HG03159 (cell line): Measurements from ENCODE around the gene ZBED1.
"Not testable (repeated sequence)": the region's sequence is repeated elsewhere in the genome, so short reads cannot be mapped to it uniquely, and the experiment has no call there.

ENCODE experiments used
- ATAC-seq: cut with Tn5 transposase; IDR thresholded peaks from one replicate; pipeline ENCODE4 v1.9.1; 2021; ENCODE audit warnings: mild to moderate bottlenecking, moderate library complexity; ENCODE audit not compliant: unreplicated experiment

The ZBED1 gene

DNA sequence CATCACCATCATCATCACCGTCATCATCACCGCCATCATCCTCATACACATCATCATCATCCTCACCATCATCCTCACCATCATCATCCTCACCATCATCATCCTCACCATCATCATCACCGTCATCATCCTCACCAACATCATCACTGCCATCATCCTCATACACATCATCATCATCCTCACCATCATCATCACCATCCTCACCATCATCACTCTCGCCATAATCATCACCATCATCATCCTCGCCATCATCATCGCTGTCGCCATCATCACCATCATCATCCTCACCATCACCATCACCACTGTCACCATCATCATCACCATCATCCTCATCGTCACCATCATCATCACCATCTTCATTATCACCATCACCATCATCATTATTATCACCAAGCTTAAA, 19.8 kb upstream of the ZBED1 start:
- ATAC-seq = no peak

DNA sequence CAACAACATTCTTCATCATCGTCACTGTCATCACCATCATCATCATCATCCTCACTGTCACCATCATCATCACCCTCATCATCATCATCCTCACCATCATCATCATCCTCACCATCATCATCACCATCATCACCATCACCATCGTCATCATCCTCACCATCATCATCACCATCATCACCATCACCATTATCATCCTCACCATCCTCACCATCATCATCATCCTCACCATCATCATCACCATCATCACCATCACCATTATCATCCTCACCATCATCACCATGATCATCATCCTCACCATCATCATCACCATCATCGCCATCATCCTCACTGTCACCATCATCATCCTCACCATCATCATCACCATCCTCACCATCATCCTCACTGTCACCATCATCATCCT, 18.9 kb upstream of the ZBED1 start:
- not testable (repeated sequence) for ATAC-seq

GRCh38 chrX:2517055-2517454, 16.3 kb upstream of the ZBED1 start:
- ATAC-seq = peak; percentile 4

- peak; percentile 46 for ATAC-seq
These were observed 15.8 kb upstream of the ZBED1 start for GRCh38 chrX:2516623-2517022.

- ATAC-seq = no peak
These were observed 13.4 kb upstream of the ZBED1 start for GRCh38 chrX:2514131-2514530.

DNA sequence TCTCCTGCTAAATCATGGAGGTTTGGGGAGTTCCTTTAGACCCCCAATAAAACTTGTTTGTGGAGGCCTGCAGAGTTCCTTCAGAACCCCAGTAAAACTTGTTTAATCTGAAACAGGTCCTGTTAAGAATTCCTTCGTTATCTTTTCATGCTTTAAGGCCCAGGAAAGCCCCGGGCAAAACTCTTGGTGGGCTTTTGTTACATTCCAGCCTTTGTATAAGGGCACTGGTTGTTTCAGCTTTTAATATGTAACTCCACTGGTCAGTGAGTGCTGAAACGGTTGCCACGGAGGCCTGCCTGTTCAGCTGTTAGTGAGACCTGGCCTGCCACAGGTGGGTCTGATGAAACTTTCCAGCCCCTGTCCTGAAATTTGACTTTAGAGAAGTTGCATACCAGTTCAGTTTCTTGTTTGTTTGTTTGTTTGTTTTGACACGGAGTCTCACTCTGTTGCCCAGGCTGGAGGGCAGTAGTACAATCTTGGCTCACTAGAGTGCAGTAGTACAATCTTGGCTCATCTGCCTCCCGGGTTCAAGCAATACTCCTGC, 12.4 kb upstream of the ZBED1 start:
- no peak for ATAC-seq

DNA sequence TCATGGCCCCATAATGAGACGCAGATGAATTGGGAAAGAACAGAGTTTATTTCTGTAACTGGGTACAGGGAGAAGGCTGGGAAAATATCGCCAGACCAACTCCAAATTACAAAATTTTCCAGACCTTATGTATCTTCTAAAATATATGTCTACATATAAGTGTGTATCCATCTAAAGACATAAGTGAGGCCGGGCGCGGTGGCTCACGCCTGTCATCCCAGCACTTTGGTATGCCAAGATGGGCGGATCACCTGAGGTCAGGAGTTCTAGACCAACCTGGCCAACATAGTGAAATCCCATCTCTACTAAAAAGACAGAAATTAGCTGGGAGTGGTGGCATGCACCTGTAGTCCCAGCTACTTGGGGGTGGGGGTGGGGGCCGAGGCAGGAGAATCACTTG, 11.7 kb upstream of the ZBED1 start:
- ATAC-seq = no peak

DNA sequence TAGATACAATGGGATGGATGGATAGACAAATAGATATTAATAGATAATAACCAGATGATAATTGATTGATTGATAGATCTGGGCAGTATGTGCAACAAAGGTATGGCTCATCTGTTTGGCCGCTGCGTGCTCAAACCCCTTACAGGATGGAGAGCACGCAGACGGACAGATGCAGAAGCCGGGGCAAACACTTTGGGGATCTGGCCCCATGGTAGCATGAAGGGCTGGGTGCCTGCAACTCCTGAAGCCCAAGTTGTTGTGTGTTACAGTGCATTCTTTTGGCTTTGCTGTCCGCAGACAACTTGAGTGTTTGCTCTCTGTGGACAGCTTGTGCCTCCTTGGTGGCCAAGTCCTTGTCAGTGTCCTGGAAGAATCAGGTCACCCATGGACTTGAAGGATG, 10.6 kb upstream of the ZBED1 start:
- ATAC-seq = no peak

- no peak for ATAC-seq
These were observed 8.0 kb upstream of the ZBED1 start for GRCh38 chrX:2508648-2509335.

DNA sequence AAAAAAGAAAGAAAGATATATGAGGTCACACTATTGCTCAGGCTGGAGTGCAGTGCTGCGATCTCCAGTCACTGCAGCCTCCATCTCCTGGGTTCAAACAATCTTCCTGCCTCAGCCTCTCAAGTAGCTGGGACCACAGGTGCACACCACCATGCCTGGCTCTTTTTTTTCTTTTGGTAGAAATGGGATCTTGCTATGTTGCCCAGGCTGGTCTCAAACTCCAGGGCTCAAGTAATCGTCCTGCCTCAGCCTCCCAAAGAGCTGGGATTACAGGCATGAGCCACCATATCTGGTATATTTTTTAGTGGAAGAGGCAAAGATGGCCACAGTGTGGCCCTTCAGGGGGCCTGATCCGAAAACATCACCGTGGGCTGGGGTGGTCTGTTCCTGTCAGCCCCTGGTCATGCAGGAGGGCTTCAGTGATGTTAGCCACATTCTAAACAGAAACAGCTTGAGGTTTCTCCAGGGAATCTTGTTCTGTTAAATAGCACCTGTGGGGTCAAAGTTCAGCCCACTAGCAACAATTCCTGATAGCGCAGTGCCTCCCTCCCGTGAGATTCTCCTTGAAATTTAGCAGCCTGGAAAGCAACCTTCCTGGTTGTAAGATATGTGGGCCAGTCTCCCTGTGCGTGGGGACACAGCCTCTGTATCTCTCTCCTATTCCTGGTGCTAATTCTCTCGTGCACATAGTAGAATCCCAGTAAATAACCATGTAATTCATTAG, 7.3 kb upstream of the ZBED1 start:
- ATAC-seq = no peak

DNA sequence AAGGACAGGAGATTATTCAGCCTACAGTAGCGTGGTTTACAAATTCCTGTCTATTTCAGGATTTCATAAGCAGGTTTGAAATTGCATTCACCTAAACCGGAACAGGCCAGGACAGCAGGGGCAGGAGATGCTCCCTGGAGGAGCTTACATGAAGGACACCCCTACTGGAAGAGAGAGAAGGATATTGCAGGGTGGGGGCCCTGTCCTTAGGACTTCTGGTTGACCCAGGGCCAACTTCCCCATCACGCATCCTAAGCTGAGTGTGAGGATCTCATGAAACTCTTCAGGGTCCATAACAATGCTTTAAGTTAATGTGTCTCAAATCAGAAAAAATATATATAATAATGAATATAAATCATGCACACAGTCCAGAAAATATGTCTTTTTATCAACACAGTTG, 6.4 kb upstream of the ZBED1 start:
- ATAC-seq = no peak

DNA sequence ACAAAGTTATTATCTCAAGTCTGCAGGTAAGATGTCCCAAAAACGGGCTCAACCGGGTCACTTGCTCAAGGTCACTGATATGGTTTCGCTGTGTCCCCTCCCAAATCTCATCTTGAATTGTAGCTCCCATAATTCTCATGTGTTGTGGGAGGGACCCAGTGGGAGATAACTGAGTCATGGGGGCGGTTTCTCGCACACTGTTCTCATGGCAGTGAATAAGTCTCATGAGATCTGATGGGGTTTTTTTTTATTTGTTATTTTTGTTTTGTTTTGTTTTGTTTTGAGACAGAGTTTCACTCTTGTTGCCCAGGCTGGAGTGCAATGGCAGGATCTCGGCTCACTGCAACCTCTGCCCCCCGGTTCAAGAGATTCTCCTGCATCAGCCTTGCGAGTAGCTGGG, 4.6 kb upstream of the ZBED1 start:
- ATAC-seq = not testable (repeated sequence)

- ATAC-seq = no peak
These were observed 4.0 kb upstream of the ZBED1 start for GRCh38 chrX:2504706-2505332.

- no peak for ATAC-seq
These were observed 3.1 kb upstream of the ZBED1 start for GRCh38 chrX:2503591-2504500.

GRCh38 chrX:2502668-2503519, 2.1 kb upstream of the ZBED1 start:
- no peak for ATAC-seq

- no peak for ATAC-seq
These were observed 1.4 kb upstream of the ZBED1 start for GRCh38 chrX:2502120-2502667.

- ATAC-seq = no peak
These were observed 855 bp upstream of the ZBED1 start for GRCh38 chrX:2501559-2502102.

GRCh38 chrX:2500091-2500802, 529 bp downstream of the ZBED1 start:
- peak; percentile 44 for ATAC-seq

DNA sequence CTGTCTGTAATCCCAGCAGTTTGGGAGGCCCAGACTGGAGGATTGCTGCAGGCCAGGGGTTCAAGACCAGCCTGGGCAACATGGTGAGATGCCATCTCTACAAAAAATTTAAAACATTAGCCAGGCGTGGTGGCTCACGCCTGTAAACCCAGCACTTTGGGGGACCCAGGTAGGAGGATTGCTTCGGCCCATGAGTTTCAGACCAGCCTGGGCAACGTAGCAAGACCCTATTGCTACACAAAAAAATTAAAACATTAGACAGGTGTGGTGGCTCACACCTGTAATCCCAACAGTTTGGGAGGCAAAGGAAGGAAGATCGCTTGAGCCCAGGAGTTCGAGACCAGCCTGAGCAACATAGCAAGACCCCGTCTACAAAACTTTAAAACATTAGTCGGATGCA, 1.3 kb downstream of the ZBED1 start:
- no peak for ATAC-seq
